K562 (cell line): ENCODE measurements around the gene PRR14. TPM values are rescaled to one million over a fixed set of nuclear protein-coding genes. Genes with fewer than 3 reads are reported as not detected.

Source experiments
- CBX2 ChIP-seq: fragments of 200-600 bp; sonication (generic); IDR thresholded peaks from one replicate; pipeline ENCODE4 v1.6.1; 2012; ENCODE audit warnings: mild to moderate bottlenecking, low read length, inconsistent platforms; ENCODE audit not compliant: insufficient read depth, poor library complexity, severe bottlenecking
- CGGBP1 ChIP-seq: fragments of 250-450 bp; sonication (Bioruptor Pico); IDR thresholded peaks from 2 replicates; pipeline ENCODE4 v1.9.0; 2021; ENCODE audit warnings: mild to moderate bottlenecking
- CHD7 ChIP-seq: fragments of 200-600 bp; sonication (generic); IDR thresholded peaks from one replicate; pipeline ENCODE4 v1.6.1; 2012; ENCODE audit warnings: mild to moderate bottlenecking, low read depth, low read length, inconsistent platforms
- FOXA1 ChIP-seq: fragments of 450-650 bp; IDR thresholded peaks from 2 replicates; pipeline ENCODE4 v1.6.1; 2016; ENCODE audit warnings: mild to moderate bottlenecking, borderline replicate concordance
- KAT7 ChIP-seq: sonication (generic); formaldehyde crosslinking; IDR thresholded peaks from 2 replicates; pipeline ENCODE4 v1.8.0; 2022; ENCODE audit warnings: missing genetic modification reagents, mild to moderate bottlenecking, borderline replicate concordance
- MAX ChIP-seq: sonication (generic); formaldehyde crosslinking; IDR thresholded peaks from 2 replicates; pipeline ENCODE4 v1.9.0; 2022; ENCODE audit warnings: mild to moderate bottlenecking, missing genetic modification reagents
- MCM7 ChIP-seq, 2 experiments: fragments of 450-650 bp; IDR thresholded peaks; 2 replicates each; pipeline ENCODE4 v1.6.1; 2016 to 2018
- MIER1 ChIP-seq: fragments of 450-650 bp; IDR thresholded peaks from 2 replicates; pipeline ENCODE4 v1.6.1; 2016; ENCODE audit warnings: antibody characterized with exemption, mild to moderate bottlenecking, low read depth
- MTA1 ChIP-seq: fragments of 450-650 bp; IDR thresholded peaks from 2 replicates; pipeline ENCODE4 v1.6.1; 2017; ENCODE audit warnings: borderline replicate concordance
- PHB ChIP-seq: fragments of 250-450 bp; sonication (Bioruptor Pico); IDR thresholded peaks from 2 replicates; pipeline ENCODE4 v1.5.0; 2021
- SMAD1 ChIP-seq: fragments of 150-350 bp; IDR thresholded peaks from 2 replicates; pipeline ENCODE4 v1.6.1; 2014; ENCODE audit warnings: low read length, low read depth; ENCODE audit not compliant: partially characterized antibody
- TARDBP ChIP-seq: fragments of 450-650 bp; IDR thresholded peaks from 2 replicates; pipeline ENCODE4 v1.6.1; 2016
- ZBTB34 ChIP-seq: fragments of 250-450 bp; sonication (Bioruptor Pico); IDR thresholded peaks from 2 replicates; pipeline ENCODE4 v1.8.0; 2021; ENCODE audit warnings: mild to moderate bottlenecking, moderate library complexity
- ZNF57 ChIP-seq: fragments of 450-650 bp; formaldehyde crosslinking; IDR thresholded peaks from 2 replicates; pipeline ENCODE4 v1.4.0; 2020; ENCODE audit warnings: mild to moderate bottlenecking, moderate library complexity
- ZNF699 ChIP-seq: fragments of 250-450 bp; sonication (Bioruptor Pico); IDR thresholded peaks from 2 replicates; pipeline ENCODE4 v1.8.0; 2021; ENCODE audit warnings: mild to moderate bottlenecking, moderate library complexity; ENCODE audit not compliant: insufficient replicate concordance
- polyA plus RNA-seq, 8 experiments: library from polyadenylated mRNA; depleted of rRNA in 4 of 8; stranded (reverse) in 5 of 8; unstranded in 3 of 8; fragments of >200 nt; fragmentation: Nextera tagmentation in 2 of 8; fragmentation: Illumina TruSeq in 1 of 8; extraction: Ambion mirVana in 2 of 8; extraction: Trizol in 1 of 8; gene quantifications; 2 replicates each; pipeline versions ENCODE4 v1.2.1 to v1.2.3, GENCODE V29; 2011 to 2014; ENCODE audit warnings: inconsistent platforms in 1 of 8, missing spikeins in 1 of 8
- total RNA-seq, 7 experiments: library from RNA; depleted of rRNA in 6 of 7; stranded (reverse); fragments of >200 nt in 6 of 7; fragmentation: Illumina TruSeq in 2 of 7; extraction: Trizol in 2 of 7; gene quantifications; 2 replicates each; pipeline versions ENCODE4 v1.2.1 to v1.2.3, GENCODE V29; 2011 to 2021; ENCODE audit warnings: low replicate concordance in 1 of 7

Gene PRR14
- total and polyA plus RNA-seq, 9 of the 15 experiments (the other 6 are each of a cell fraction or from before 2014, with no cell fraction given): 2.2 to 63.1 (median 11.5) TPM

- TF ChIP-seq CHD7: no peak
- peak; percentile 84; the same call in 1 of the 2 replicates for TF ChIP-seq KAT7 (CRISPR knock-in tag)
- TF ChIP-seq FOXA1: no peak
- TF ChIP-seq ZNF57 (CRISPR knock-in tag): no peak
- no peak for TF ChIP-seq ZNF699 (CRISPR knock-in tag)
- TF ChIP-seq CGGBP1 (CRISPR knock-in tag): no peak
- no peak for TF ChIP-seq MTA1
- no peak for TF ChIP-seq MIER1
- TF ChIP-seq ZBTB34 (CRISPR knock-in tag): no peak
- TF ChIP-seq TARDBP: no peak
- TF ChIP-seq PHB: no peak
- peak; percentile 25 for TF ChIP-seq SMAD1
- TF ChIP-seq CBX2: no peak
- TF ChIP-seq MAX (CRISPR knock-in tag): no peak
- TF ChIP-seq MCM7 (IDR thresholded peaks at IDR 0.05): no peak
Measured at GRCh38 chr16:30609926-30610839, 40.6 kb upstream of the PRR14 start, which contains the start of gene ZNF689 (continued).
